ENCODE data around the gene WDR5B. TPM values are rescaled to one million over a fixed set of nuclear protein-coding genes. Genes with fewer than 3 reads are reported as not detected.
"Not testable (repeated sequence)": the region's sequence is repeated elsewhere in the genome, so short reads cannot be mapped to it uniquely, and the experiment has no call there.

WDR5B gene
- 10 to 100 TPM; 12.3 to 12.7 TPM for total RNA-seq
- polyA plus RNA-seq: 1 to 10 TPM; 1.2 to 2.2 (median 1.7) TPM
- total RNA-seq: 7.1 to 20.1 (median 15.1) reads per million in 6 experiments

DNA sequence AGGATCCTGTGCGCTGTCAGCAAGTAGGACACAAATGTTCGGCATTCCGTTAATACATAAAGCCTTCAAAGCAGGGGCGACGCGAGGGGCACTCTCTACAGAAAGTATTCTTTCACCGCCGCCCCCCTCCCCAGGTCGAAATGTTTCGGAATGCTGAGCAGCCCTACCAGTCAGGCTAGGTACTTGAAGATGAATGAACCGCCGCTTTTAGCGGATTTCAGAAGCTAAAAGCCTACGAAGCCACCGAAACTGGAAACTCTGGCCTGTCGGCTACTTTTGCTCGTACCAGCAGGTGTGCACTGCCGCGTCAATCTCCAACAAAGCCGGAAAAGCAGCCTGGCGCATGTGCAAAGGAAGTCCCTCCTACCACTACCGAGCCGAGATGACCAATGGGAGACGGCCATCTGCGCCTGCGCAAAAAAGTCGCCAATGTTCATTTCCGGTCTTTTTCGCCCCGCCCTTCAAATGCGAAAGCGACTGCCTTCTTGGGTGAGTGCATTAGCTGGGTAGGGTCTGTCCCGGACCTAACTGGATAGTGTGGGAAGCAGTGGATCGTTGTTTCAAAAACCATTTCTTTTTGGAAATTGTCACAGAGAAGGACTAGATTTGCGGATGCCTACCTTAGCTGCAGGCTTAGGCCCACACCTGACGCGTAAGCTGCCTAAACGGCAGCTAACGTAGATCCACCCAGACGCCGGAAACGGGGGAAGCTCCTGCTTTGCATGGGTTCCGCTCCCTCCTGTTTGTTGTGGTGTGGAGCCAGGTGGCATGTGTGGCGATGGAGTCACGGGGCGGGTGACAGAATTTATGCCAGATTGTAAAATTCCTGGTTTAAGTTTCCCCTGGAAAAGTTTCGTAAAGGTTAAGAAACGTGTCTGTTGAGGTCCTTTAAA lies at the start of gene WDR5B:
TSS of gene WDR5B (minus strand) at position 301 of the 893 bp plus-strand sequence. CDS start 534 bp downstream, outside the sequence.
- Mint-ChIP-seq H3K27me3 (peaks cover 0 to 4% (median 0%) of the 10 kb centered on the region in 5 donors), H3K9me3 (no peaks in the 10 kb centered on the region), H3K4me1 (peaks cover 30 to 65% (median 62%) of the 10 kb centered on the region in 4 donors), H3K4me3 (peak within 1 kb of the TSS; percentile 95 to 100 (median 98)), H3K27ac (peak within 1 kb of the TSS; percentile 96 to 100 (median 100)), H3K36me3 (peaks cover 4 to 30% (median 5%) of the 10 kb centered on the region in 3 donors)
- ATAC-seq: peak; percentile 88 to 89
- POLR2A ChIA-PET: interaction anchor here (0.6 to 4.0 kb wide), 13 partner anchors 8 to 869 kb away, joined by 3 to 71 read pairs (median 4); partner anchors contain the start of genes DTX3L, FAM162A, HCLS1 and HSPBAP1
- peak; percentile 89 to 99 (median 98) for DNase-seq

- POLR2A ChIA-PET: no interaction called here
- Mint-ChIP-seq H3K4me3 (no peak overlapping the region), H3K27me3 (no peaks in the 10 kb centered on the region), H3K27ac (peak overlapping the region in 2 of 10 donors; percentile 5 to 11), H3K36me3 (peaks cover 0 to 69% (median 8%) of the 10 kb centered on the region in 3 donors), H3K4me1 (peaks cover 17 to 28% (median 23%) of the 10 kb centered on the region in 4 donors), H3K9me3 (no peaks in the 10 kb centered on the region)
- ATAC-seq (no peak), DNase-seq (no peak)
These were observed 48.8 kb upstream of the WDR5B start for GRCh38 chr3:122464659-122465058.

GRCh38 chr3:122462406-122462805 lies 46.5 kb upstream of the WDR5B start:
- POLR2A ChIA-PET: no interaction called here
- H3K4me1 Mint-ChIP-seq: peaks cover 0 to 6% (median 3%) of the 10 kb centered on the region in 4 donors
- H3K27ac Mint-ChIP-seq: peak overlapping the region in 1 of 10 donors; percentile 63
- H3K27me3 Mint-ChIP-seq: no peaks in the 10 kb centered on the region
- DNase-seq (no peak), ATAC-seq (no peak)
- peaks cover 0 to 81% (median 12%) of the 10 kb centered on the region in 3 donors for H3K36me3 Mint-ChIP-seq
- no peaks in the 10 kb centered on the region for H3K9me3 Mint-ChIP-seq
- no peak overlapping the region for H3K4me3 Mint-ChIP-seq

DNA sequence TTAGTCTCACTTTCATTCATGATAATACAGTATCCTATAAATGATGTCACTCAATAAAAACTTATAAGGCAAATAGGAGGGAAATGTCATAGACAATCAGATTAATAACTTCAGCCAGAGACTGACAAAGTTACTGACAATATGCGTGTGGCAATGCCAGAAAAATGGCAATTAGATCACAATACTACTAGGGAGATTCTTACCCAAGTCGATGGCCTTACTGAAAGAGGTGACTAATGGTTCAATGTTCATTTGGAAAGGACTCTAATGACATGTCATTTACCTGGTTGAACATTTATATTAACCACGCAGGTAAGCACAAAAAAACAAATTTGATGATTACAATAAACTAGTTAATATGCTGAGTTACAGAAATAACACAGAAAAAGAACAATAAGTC lies 45.9 kb upstream of the WDR5B start:
- Mint-ChIP-seq H3K4me3 (no peak overlapping the region), H3K27me3 (no peaks in the 10 kb centered on the region), H3K27ac (peak overlapping the region in 2 of 10 donors; percentile 3 to 63), H3K9me3 (no peaks in the 10 kb centered on the region), H3K36me3 (peaks cover 0 to 82% (median 13%) of the 10 kb centered on the region in 3 donors), H3K4me1 (peaks cover 0 to 6% (median 1%) of the 10 kb centered on the region in 4 donors)
- DNase-seq (no peak), ATAC-seq (no peak)
- POLR2A ChIA-PET: no interaction called here

DNA sequence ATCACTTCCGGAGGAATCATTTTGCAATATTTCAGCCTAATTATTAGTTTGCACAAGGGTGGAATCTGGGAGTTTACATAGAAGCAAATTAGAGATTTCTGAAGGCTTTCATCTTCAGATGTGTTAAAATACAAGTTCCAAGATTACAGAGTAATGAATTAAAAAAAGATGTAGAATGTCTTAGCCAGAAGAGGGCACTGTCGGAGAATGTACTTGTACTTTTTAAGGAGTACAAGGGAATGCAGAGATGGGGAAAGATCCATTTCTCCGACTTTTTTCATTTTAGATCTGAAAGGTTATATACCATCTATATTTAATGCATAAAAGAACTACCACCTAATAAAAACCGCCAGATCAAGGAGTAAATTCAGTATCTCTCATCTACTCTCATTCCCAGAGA lies 43.1 kb upstream of the WDR5B start:
- ATAC-seq (no peak), DNase-seq (no peak)
- no peaks in the 10 kb centered on the region for H3K27me3 Mint-ChIP-seq
- H3K4me1 Mint-ChIP-seq: peaks cover 0 to 6% (median under 1%) of the 10 kb centered on the region in 4 donors
- peak overlapping the region in 2 of 10 donors; percentile 14 to 30 for H3K27ac Mint-ChIP-seq
- POLR2A ChIA-PET: no interaction called here
- H3K9me3 Mint-ChIP-seq: no peaks in the 10 kb centered on the region
- H3K36me3 Mint-ChIP-seq: peaks cover 6 to 87% (median 17%) of the 10 kb centered on the region in 3 donors
- no peak overlapping the region for H3K4me3 Mint-ChIP-seq

DNA sequence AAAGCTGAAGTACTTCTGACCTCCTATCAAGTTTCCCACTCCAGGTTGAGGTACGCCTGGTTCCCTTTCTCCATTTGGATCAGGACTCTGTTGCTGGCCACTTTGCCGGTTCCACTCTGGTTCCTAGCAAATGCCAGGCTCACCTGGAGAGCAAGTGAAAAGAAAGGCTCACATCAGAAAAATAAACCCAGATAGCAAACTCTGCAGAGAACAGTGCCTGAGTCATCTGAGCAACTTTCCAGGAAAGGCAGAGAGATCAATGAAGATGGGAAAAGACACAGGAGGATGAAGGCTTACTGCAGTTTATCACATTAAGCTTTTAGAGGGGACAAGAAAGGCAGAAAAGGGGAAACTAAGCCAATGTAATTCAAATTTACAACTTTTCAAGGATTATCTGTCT lies 41.8 kb upstream of the WDR5B start:
- H3K9me3 Mint-ChIP-seq: no peaks in the 10 kb centered on the region
- H3K4me1 Mint-ChIP-seq: peaks cover 0 to 6% (median under 1%) of the 10 kb centered on the region in 4 donors
- peaks cover 6 to 85% (median 22%) of the 10 kb centered on the region in 3 donors for H3K36me3 Mint-ChIP-seq
- H3K27me3 Mint-ChIP-seq: no peaks in the 10 kb centered on the region
- POLR2A ChIA-PET: no interaction called here
- ATAC-seq (no peak), DNase-seq (no peak)
- no peak overlapping the region for H3K4me3 Mint-ChIP-seq
- H3K27ac Mint-ChIP-seq: peak overlapping the region in 3 of 10 donors; percentile 3 to 82 (median 13)

DNA sequence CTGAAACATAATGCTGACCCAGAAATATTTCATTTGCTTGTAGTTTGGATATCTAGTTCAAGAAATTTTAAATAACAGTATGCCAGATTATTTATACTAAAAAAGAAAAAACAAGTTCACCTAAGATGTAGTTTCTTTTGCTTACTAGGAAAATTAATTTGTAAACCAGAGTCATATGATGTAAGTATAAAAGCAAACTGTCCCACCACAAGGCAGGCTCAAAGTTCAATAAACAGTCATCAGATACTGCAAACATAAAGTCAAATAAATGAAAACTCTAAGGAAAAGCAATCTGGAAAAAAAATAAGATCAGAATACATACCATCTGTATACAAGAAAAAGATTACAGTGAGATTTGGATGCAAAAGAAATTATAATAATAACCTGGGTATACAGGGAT lies 40.2 kb upstream of the WDR5B start:
- peaks cover 0 to 1% (median 0%) of the 10 kb centered on the region in 4 donors for H3K4me1 Mint-ChIP-seq
- no peak for DNase-seq
- H3K27me3 Mint-ChIP-seq: no peaks in the 10 kb centered on the region
- H3K9me3 Mint-ChIP-seq: no peaks in the 10 kb centered on the region
- peak overlapping the region in 1 of 10 donors; percentile 15 for H3K27ac Mint-ChIP-seq
- ATAC-seq: no peak
- POLR2A ChIA-PET: no interaction called here
- H3K36me3 Mint-ChIP-seq: peaks cover 6 to 85% (median 22%) of the 10 kb centered on the region in 3 donors
- no peak overlapping the region for H3K4me3 Mint-ChIP-seq

- Mint-ChIP-seq H3K27me3 (no peaks in the 10 kb centered on the region), H3K36me3 (peaks cover 19 to 91% (median 53%) of the 10 kb centered on the region in 3 donors), H3K9me3 (no peaks in the 10 kb centered on the region), H3K4me3 (no peak overlapping the region), H3K4me1 (peaks cover 0 to 10% (median 7%) of the 10 kb centered on the region in 4 donors), H3K27ac (peak overlapping the region in 1 of 10 donors; percentile 30)
- ATAC-seq (no peak), DNase-seq (no peak)
- POLR2A ChIA-PET: no interaction called here
These were observed 35.5 kb upstream of the WDR5B start for GRCh38 chr3:122451371-122451770.

DNA sequence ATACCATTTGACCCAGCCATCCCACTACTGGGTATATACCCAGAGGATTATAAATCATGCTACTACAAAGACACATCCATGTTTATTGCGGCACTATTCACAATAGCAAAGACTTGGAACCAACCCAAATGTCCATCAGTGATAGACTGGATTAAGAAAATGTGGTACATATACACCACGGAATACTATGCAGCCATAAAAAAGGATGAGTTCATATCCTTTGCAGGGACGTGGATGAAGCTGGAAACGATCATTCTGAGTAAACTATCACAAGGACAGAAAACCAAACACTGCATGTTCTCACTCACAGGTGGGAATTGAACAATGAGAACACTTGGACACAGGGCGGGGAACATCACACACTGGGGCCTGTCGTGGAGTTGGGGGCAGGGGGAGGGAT lies 32.4 kb upstream of the WDR5B start:
- Mint-ChIP-seq H3K36me3 (peaks cover 36 to 98% (median 76%) of the 10 kb centered on the region in 3 donors), H3K9me3 (peaks cover 0 to 13% (median 4%) of the 10 kb centered on the region in 9 donors), H3K4me1 (peaks cover 7 to 11% (median 10%) of the 10 kb centered on the region in 4 donors), H3K27ac (peak overlapping the region in 2 of 10 donors; percentile 24 to 44)
- ATAC-seq, DNase-seq, H3K4me3 Mint-ChIP-seq, H3K27me3 Mint-ChIP-seq, POLR2A ChIA-PET: not testable (repeated sequence)

DNA sequence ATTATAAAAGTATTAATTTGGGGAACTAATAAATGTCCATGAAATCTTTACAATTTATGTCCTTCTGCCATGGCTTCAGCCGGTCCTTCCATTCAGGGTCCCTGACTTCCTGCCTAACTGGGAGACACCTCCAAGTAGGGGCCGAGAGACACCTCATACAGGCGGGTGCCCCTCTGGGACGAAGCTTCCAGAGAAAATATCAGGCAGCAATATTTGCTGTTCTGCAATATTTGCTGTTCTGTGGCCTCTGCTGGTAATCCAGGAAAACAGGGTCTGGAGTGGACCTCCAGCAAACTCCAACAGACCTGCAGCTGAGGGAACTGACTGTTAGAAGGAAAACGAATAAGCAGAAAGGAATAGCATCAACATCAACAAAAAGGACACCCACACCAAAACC lies 28.6 kb upstream of the WDR5B start:
- H3K27me3 Mint-ChIP-seq, H3K4me3 Mint-ChIP-seq, POLR2A ChIA-PET, DNase-seq, ATAC-seq: not testable (repeated sequence)
- Mint-ChIP-seq H3K4me1 (peaks cover 7 to 14% (median 11%) of the 10 kb centered on the region in 4 donors), H3K27ac (peak overlapping the region in 1 of 10 donors; percentile 33), H3K36me3 (peaks cover 40 to 98% (median 82%) of the 10 kb centered on the region in 3 donors), H3K9me3 (peaks cover 0 to 13% (median 4%) of the 10 kb centered on the region in 9 donors)

GRCh38 chr3:122443762-122444490 lies 28.1 kb upstream of the WDR5B start:
- H3K4me3 Mint-ChIP-seq, ATAC-seq, H3K27me3 Mint-ChIP-seq, DNase-seq, POLR2A ChIA-PET: not testable (repeated sequence)
- H3K9me3 Mint-ChIP-seq: peaks cover 0 to 13% (median 4%) of the 10 kb centered on the region in 9 donors
- H3K4me1 Mint-ChIP-seq: peaks cover 7 to 12% (median 11%) of the 10 kb centered on the region in 4 donors
- H3K27ac Mint-ChIP-seq: peak overlapping the region in 2 of 10 donors; percentile 43 to 63
- H3K36me3 Mint-ChIP-seq: peaks cover 35 to 96% (median 81%) of the 10 kb centered on the region in 3 donors

GRCh38 chr3:122443090-122443489 lies 27.2 kb upstream of the WDR5B start:
- Mint-ChIP-seq H3K27me3 (no peaks in the 10 kb centered on the region), H3K9me3 (peaks cover 0 to 13% (median 4%) of the 10 kb centered on the region in 9 donors), H3K4me1 (peaks cover 7 to 12% (median 11%) of the 10 kb centered on the region in 4 donors), H3K4me3 (no peak overlapping the region), H3K36me3 (peaks cover 34 to 97% (median 78%) of the 10 kb centered on the region in 3 donors), H3K27ac (no peak overlapping the region)
- POLR2A ChIA-PET: no interaction called here
- ATAC-seq: no peak
- DNase-seq: no peak
